NCI-H2196 treated with DMSO at 0.1 percent for 48 hours (cell line): ENCODE data around the gene ATP5MG.
"Not testable (repeated sequence)": the region's sequence is repeated elsewhere in the genome, so short reads cannot be mapped to it uniquely, and the experiment has no call there.

Experiments
- DNase-seq: peaks from one replicate; lab custom pipeline; 2025; ENCODE audit not compliant: unreplicated experiment; lab: John Stamatoyannopoulos, UW

ATP5MG gene

DNA sequence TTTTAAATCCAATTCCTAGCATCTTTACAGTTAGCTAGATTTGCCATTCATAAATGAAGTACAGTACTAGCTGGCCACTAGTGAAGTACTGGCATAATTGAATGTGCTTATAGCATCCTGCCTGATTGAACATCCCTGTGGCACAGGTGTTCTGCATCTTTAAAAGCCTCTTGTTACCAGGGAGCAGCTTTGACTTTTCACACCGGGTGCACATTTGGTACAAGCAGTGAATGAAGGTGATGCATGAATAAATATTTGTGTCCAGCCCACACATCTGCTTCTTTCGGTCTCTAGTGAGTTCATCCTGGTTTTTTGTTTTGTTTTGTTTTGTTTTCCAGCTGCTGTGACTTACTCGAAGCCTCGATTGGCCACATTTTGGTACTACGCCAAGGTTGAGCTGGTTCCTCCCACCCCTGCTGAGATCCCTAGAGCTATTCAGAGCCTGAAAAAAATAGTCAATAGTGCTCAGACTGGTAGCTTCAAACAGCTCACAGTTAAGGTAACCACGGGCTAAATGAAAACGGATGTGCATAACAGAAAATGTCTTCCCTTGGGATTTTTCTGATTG, 5.3 kb downstream of the ATP5MG start:
- peak; percentile 56 for DNase-seq

- no peak for DNase-seq
Measured at GRCh38 chr11:118410055-118410745, 8.8 kb downstream of the ATP5MG start.

GRCh38 chr11:118411530-118411929, 10.1 kb downstream of the ATP5MG start:
- no peak for DNase-seq

DNA sequence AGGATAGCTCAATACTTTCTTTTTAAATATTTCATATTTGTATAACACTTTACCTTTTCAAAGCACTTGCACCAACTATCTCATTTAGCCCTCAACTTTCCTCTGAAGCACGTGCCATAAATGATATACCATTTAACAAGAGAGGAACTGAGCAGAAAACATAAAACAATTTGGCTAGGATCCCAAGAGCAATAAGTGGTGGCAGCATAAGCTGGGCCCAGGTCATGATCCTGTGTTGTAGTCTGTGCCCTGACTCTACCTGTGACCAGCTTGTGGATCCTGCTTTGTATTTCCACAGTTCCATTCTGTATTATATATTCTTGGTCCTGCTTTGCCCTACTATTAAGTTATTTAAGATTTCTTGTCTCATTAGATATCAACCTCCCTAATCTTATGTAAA, 11.5 kb downstream of the ATP5MG start:
- DNase-seq = no peak

- DNase-seq = no peak
Measured at GRCh38 chr11:118415062-118415738, 13.8 kb downstream of the ATP5MG start.

GRCh38 chr11:118415739-118416068, 14.3 kb downstream of the ATP5MG start:
- DNase-seq = peak; percentile 69

DNA sequence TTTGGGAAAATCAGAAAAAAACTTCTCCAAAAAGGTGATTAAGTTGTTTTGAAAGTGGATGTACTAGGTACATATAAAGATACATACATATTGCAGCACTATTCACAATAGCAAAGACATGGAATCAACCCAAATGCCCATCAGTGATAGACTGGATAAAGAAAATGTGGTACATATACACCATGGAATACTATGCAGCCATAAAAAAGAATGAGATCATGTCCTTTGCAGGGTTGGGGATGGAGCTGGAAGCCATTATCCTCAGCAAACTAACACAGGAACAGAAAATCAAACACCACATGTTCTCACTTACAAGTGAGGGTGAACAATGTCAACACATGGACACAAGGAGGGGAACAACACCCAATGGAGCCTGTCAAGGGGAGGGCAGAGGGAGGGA, 15.5 kb downstream of the ATP5MG start:
- not testable (repeated sequence) for DNase-seq

GRCh38 chr11:118417801-118418200, 16.4 kb downstream of the ATP5MG start:
- no peak for DNase-seq

- DNase-seq = no peak
Measured at GRCh38 chr11:118418766-118419165, 17.4 kb downstream of the ATP5MG start.

GRCh38 chr11:118427707-118428106, 26.3 kb downstream of the ATP5MG start:
- no peak for DNase-seq

DNA sequence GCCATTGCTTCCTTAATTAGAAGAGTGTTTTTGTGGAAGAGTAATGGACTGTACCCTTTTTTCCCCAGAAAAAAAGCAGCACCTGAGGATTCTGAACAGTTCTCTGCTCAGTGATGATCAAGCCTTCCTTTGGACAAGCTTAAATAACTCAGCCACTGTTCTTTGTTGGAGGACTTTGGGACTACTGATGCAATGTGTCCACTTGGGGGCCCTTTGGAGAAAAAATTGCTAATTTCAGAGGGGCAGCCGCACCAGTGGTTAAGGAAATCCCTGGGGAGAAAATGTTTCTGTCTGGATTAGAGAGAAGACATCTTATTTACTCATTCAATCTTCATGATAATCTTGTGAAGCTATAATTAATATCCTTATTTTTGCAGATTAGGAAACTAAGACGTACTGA, 29.6 kb downstream of the ATP5MG start:
- DNase-seq = no peak

DNA sequence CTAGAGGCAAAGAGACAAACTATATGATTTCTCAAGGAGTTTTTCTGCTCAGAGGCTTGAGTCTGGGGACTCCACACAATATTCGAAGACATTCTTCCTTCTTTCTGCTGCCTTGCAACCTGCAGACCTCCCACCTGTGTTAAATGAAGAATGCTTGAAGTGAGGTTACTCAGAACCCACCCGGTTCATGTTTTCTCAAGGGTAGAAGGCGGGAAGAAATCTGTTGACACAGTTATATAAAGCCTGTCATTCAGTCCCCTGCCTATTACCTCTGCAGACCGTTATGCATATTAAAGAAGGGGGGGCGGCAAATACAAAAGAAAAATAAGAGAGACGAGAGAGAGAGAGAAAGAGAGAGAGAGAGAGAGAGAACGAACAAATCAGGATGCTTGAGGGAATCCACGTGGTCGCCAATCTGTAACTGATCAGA, 32.7 kb downstream of the ATP5MG start:
- DNase-seq = peak; percentile 29

DNA sequence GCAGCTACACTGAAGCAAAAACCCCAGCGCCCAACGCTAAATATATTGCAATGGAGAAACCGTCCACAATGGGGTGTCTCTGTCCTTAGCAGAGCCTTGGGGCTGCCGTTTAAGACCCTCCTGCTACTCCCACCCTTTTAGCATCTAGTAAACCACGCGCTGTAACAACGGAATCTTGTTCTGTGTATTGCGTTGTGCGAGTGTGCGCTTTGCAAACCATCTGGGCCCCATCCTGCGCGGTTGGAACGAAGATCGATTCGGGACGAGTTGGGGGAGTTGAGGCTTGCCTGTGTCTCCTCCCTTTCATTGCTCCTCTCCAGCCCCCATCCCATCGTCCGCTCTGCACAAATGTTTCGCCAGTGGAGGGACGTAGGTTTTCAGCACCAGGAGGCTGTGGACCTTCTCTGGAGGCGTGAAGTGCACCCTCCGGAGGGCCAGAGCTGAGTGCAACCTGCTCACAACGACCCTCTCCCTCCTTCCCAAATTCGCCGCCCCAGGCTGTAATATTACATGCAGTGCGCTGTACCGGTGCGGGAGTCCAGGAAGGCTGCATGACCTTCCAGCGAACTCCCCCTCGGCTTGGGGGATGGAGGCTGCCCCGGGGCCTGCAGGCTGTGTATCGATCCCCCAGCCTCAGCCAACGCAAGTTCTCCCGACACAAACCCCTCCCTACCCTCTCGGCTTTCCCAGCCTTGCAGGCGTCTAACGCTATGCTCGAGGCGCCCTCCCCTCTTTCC, 33.3 kb downstream of the ATP5MG start:
- DNase-seq = no peak

DNA sequence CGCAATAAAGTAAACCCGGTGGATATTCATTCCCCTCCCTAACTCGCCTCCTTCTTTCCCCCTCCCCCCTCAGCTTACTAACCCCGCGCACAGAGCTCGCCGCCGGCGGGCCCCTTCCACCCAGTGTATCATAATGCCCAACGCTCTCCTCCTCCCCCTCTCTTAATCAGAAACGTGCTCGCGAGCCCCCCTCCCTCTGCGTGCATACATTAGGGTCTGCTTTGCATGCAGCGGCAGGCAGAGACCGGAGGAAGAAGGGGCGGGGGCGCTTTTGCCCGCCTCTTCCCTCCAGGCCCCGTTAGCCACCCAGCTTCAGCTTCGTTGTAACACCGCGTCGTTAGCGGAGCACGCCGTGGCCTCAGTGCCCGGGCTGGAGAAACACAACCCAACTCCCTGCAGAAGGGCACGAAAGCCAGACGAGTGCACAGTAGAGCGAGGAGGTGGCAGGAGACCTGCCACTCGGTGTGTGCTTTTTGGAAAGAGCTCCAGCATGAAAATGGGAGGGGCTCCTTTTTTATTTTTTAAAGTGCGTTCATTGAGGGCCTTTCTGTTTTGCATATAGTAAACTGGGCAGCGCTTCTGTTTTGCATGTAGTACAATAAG, 34.0 kb downstream of the ATP5MG start:
- DNase-seq = peak; percentile 53

GRCh38 chr11:118435893-118436624, 34.7 kb downstream of the ATP5MG start, which contains the start of gene KMT2A:
Gene KMT2A, plus strand, starts transcription at chr11:118436492. Its CDS starts 21 bp downstream, at chr11:118436513.
- peak; percentile 95 for DNase-seq

DNA sequence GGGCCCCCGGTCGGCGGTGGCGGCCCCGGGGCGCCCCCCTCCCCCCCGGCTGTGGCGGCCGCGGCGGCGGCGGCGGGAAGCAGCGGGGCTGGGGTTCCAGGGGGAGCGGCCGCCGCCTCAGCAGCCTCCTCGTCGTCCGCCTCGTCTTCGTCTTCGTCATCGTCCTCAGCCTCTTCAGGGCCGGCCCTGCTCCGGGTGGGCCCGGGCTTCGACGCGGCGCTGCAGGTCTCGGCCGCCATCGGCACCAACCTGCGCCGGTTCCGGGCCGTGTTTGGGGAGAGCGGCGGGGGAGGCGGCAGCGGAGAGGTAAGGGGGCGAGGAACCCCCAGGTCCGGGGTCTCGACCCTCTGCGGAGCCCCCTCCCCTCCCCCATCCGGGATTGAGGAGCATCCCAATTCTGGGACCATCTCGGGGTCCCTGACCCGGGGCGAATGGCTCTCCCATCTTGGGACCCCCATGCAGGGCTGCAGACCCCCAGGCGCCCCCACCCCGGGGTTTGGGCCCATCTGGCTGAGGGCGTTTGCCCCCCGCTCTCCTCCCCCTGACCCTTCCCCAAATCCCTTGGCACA, 35.3 kb downstream of the ATP5MG start:
- no peak for DNase-seq

GRCh38 chr11:118437208-118438125, 36.1 kb downstream of the ATP5MG start:
- DNase-seq = no peak

- DNase-seq = no peak
Measured at GRCh38 chr11:118438314-118438931, 37.0 kb downstream of the ATP5MG start.

GRCh38 chr11:118439646-118440045, 38.2 kb downstream of the ATP5MG start:
- no peak for DNase-seq
